Brain microvascular endothelial cell (primary cell): ENCODE data around the gene TBC1D3L.
"Not testable (repeated sequence)": the region's sequence is repeated elsewhere in the genome, so short reads cannot be mapped to it uniquely, and the experiment has no call there.

Experiments used
- DNase-seq: peaks from one replicate; pipeline ENCODE4 v3.0.0-alpha.2; 2020
- H3K27ac ChIP-seq: fragments of 250-450 bp; sonication (Bioruptor Pico); 2 replicates; pipeline ENCODE4 v1.5.1; 2020; ENCODE audit warnings: mild to moderate bottlenecking, moderate library complexity
- H3K27me3 ChIP-seq: fragments of 250-450 bp; sonication (Bioruptor Pico); replicated peaks from 2 replicates; pipeline ENCODE4 v1.5.1; 2020; ENCODE audit warnings: mild to moderate bottlenecking
- H3K36me3 ChIP-seq: fragments of 250-450 bp; sonication (Bioruptor Pico); replicated peaks from 2 replicates; pipeline ENCODE4 v1.5.1; 2020; ENCODE audit warnings: mild to moderate bottlenecking
- H3K4me3 ChIP-seq: 2 replicates; pipeline ENCODE4 v1.5.1; 2011; ENCODE audit warnings: low read depth, mild to moderate bottlenecking, control low read depth, low read length, moderate library complexity
- in situ Hi-C: cut with HindIII; loops from 2 replicates; pipeline ENCODE4 v1.10.0; 2017; ENCODE audit warnings: low sequenced_read_pairs, low pct_ligation_motif_present

Gene TBC1D3L

GRCh38 chr17:37988960-37989359 is at the start of gene TBC1D3L:
TSS of gene TBC1D3L (minus strand) at chr17:37989060. CDS start at chr17:37987520, 1,540 bp downstream.
- H3K4me3 ChIP-seq, H3K27me3 ChIP-seq, H3K36me3 ChIP-seq, H3K27ac ChIP-seq, DNase-seq, in situ Hi-C loops: not testable (repeated sequence)

- H3K4me3 ChIP-seq, result not testable (repeated sequence)
These were observed 14.8 kb upstream of the TBC1D3L start, which contains the start of gene TBC1D3D for GRCh38 chr17:38003676-38004075. TSS of gene TBC1D3D (plus strand) at chr17:38003976. CDS start at chr17:38005561, 1,585 bp downstream.

More at GRCh38 chr17:38003676-38004075, 14.8 kb upstream of the TBC1D3L start, which contains the start of gene TBC1D3D:
- DNase-seq, H3K36me3 ChIP-seq, H3K27me3 ChIP-seq, H3K27ac ChIP-seq, in situ Hi-C loops: not testable (repeated sequence)
